Measurements from ENCODE around the gene KCNQ4.

- TF ChIP-seq CTCF (IDR thresholded peaks at IDR 0.05) (no peak), POLR2A (IDR thresholded peaks at IDR 0.05) (no peak)
Measured at GRCh38 chr1:40782371-40782956, 1.1 kb upstream of the KCNQ4 start.
